ENCODE measurements around the gene SIM2. TPM values are rescaled to one million over a fixed set of nuclear protein-coding genes. Genes with fewer than 3 reads are reported as not detected.

Gene SIM2
- total and polyA plus RNA-seq, 2 donors (not counting 1 experiment from before 2014, with no cell fraction given) = not detected

- POLR2A ChIA-PET = no interaction called here
- H3K9ac ChIP-seq (ENCODE audit: low read length) = no peak overlapping the region
- CTCF ChIA-PET = no interaction called here
- 15% methylated on average over 13 of the region's 18 CpGs for WGBS (ENCODE audit: insufficient coverage)
- intact Hi-C loops (cut with micrococcal nuclease) = no loop called here
- no peak overlapping the region for H3K4me3 ChIP-seq (ENCODE audit: control extremely low read depth in 1 of 5, extremely low read depth in 1 of 5, insufficient read depth in 1 of 5, low read depth in 2 of 5, low read length in 4 of 5)
- DNase-seq = no peak
- H3K27ac Mint-ChIP-seq = no peak overlapping the region
- H3K36me3 ChIP-seq (replicated peaks in 1 of 2; ENCODE audit: control extremely low read depth in 1 of 2, control insufficient read depth in 1 of 2, extremely low read depth in 1 of 2, insufficient read depth in 2 of 2, low read length in 1 of 2) = no peaks in the 10 kb centered on the region
- H3K9me3 Mint-ChIP-seq (ENCODE audit: insufficient read depth) = no peaks in the 10 kb centered on the region
- H3K27me3 Mint-ChIP-seq = peaks cover 59% of the 10 kb centered on the region
- ATAC-seq (ENCODE audit: low read depth) = no peak
- H3K4me3 Mint-ChIP-seq = no peak overlapping the region
- H3K27me3 ChIP-seq (replicated peaks in 1 of 4; ENCODE audit: control extremely low read depth in 1 of 4, control insufficient read depth in 3 of 4, insufficient read depth in 4 of 4, low read length in 3 of 4) = peaks cover 0 to 71% (median 53%) of the 10 kb centered on the region in 4 experiments
- H3K79me2 ChIP-seq (ENCODE audit: control insufficient read depth, insufficient read depth, low read length) = no peaks in the 10 kb centered on the region
- TF ChIP-seq, protein P1, sequence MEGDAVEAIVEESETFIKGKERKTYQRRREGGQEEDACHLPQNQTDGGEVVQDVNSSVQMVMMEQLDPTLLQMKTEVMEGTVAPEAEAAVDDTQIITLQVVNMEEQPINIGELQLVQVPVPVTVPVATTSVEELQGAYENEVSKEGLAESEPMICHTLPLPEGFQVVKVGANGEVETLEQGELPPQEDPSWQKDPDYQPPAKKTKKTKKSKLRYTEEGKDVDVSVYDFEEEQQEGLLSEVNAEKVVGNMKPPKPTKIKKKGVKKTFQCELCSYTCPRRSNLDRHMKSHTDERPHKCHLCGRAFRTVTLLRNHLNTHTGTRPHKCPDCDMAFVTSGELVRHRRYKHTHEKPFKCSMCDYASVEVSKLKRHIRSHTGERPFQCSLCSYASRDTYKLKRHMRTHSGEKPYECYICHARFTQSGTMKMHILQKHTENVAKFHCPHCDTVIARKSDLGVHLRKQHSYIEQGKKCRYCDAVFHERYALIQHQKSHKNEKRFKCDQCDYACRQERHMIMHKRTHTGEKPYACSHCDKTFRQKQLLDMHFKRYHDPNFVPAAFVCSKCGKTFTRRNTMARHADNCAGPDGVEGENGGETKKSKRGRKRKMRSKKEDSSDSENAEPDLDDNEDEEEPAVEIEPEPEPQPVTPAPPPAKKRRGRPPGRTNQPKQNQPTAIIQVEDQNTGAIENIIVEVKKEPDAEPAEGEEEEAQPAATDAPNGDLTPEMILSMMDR (IDR thresholded peaks at IDR 0.05) = no peak
- TF ChIP-seq EZH2 (IDR thresholded peaks at IDR 0.05; ENCODE audit: borderline replicate concordance, insufficient read depth, low read depth, low read length, poor library complexity, severe bottlenecking) = no peak
- peaks cover 0 to 37% (median 0%) of the 10 kb centered on the region in 3 donors for H3K9me3 ChIP-seq (ENCODE audit: control extremely low read depth in 1 of 3, control insufficient read depth in 2 of 3, insufficient read depth in 1 of 3, low read length in 2 of 3)
- H4K20me1 ChIP-seq (ENCODE audit: control insufficient read depth, insufficient read depth, low read length, poor library complexity, severe bottlenecking) = no peaks in the 10 kb centered on the region
- peaks cover 3 to 4% of the 10 kb centered on the region in 2 donors for H3K4me1 ChIP-seq (ENCODE audit: control insufficient read depth in 2 of 2, insufficient read depth in 2 of 2, low read length in 2 of 2)
- no peak overlapping the region for H2AFZ ChIP-seq (ENCODE audit: insufficient read depth, low read depth, low read length, poor library complexity, severe bottlenecking)
- no peak overlapping the region for H3K27ac ChIP-seq (ENCODE audit: low read length in 2 of 2)
- no peak overlapping the region for H3K4me2 ChIP-seq (replicated peaks; ENCODE audit: low read depth, low read length, poor library complexity, severe bottlenecking)
- peaks cover 3% of the 10 kb centered on the region for H3K4me1 Mint-ChIP-seq
Measured at GRCh38 chr21:36691555-36692041, 7.3 kb upstream of the SIM2 start.

DNA sequence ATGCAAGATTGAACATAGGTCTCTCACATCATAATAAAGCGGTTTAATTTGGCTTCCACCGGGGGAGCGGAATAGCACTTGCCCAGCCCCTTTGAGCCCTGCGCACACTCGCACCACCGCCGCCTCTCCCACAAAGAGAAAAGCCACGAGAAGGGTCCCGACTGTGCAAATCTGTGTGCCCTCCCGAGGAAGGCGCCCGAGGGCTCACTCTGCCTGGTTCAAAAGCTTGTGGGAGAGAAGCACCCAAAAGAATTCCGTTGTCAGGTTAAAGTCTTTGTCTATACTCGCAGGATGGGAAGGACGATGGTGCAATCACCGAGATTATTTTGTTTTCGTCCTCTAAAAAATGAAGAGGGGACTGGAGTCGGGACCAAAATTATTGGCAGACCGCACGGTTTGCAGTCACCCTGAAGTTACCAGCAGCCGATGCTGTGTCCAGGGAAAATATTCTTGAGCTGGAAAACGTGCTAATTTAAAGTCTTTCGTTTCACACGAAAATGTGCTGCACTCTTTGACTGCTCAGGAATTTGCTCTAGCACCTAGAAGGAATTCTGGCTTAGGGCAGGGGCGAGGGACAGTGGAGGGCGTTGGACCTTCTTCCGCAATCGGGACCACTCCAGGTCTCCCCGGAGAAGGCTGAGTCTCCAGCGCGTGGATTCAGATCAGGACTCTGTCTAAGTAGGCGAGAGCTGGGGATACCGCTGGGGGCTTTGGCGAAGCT, 6.6 kb upstream of the SIM2 start:
- H3K9ac ChIP-seq (ENCODE audit: low read length) = no peak overlapping the region
- no peaks in the 10 kb centered on the region for H3K36me3 ChIP-seq (replicated peaks in 1 of 2; ENCODE audit: control extremely low read depth in 1 of 2, control insufficient read depth in 1 of 2, extremely low read depth in 1 of 2, insufficient read depth in 2 of 2, low read length in 1 of 2)
- no peak overlapping the region for H3K4me3 ChIP-seq (ENCODE audit: control extremely low read depth in 1 of 5, extremely low read depth in 1 of 5, insufficient read depth in 1 of 5, low read depth in 2 of 5, low read length in 4 of 5)
- Mint-ChIP-seq H3K4me1 (peaks cover 3% of the 10 kb centered on the region), H3K27ac (no peak overlapping the region), H3K27me3 (peaks cover 60% of the 10 kb centered on the region), H3K9me3 (ENCODE audit: insufficient read depth) (no peaks in the 10 kb centered on the region), H3K4me3 (no peak overlapping the region)
- H2AFZ ChIP-seq (ENCODE audit: insufficient read depth, low read depth, low read length, poor library complexity, severe bottlenecking) = no peak overlapping the region
- no peaks in the 10 kb centered on the region for H4K20me1 ChIP-seq (ENCODE audit: control insufficient read depth, insufficient read depth, low read length, poor library complexity, severe bottlenecking)
- peaks cover 0 to 77% (median 59%) of the 10 kb centered on the region in 4 experiments for H3K27me3 ChIP-seq (replicated peaks in 1 of 4; ENCODE audit: control extremely low read depth in 1 of 4, control insufficient read depth in 3 of 4, insufficient read depth in 4 of 4, low read length in 3 of 4)
- 17% methylated on average over 28 of the region's 34 CpGs for WGBS (ENCODE audit: insufficient coverage)
- no peak for TF ChIP-seq EZH2 (IDR thresholded peaks at IDR 0.05; ENCODE audit: borderline replicate concordance, insufficient read depth, low read depth, low read length, poor library complexity, severe bottlenecking)
- TF ChIP-seq, protein P1 (IDR thresholded peaks at IDR 0.05) = no peak
- no peak for DNase-seq
- ChIA-PET POLR2A (no interaction called here), CTCF (no interaction called here)
- H3K4me1 ChIP-seq (ENCODE audit: control insufficient read depth in 2 of 2, insufficient read depth in 2 of 2, low read length in 2 of 2) = peaks cover 3 to 4% of the 10 kb centered on the region in 2 donors
- no peak overlapping the region for H3K4me2 ChIP-seq (replicated peaks; ENCODE audit: low read depth, low read length, poor library complexity, severe bottlenecking)
- H3K9me3 ChIP-seq (ENCODE audit: control extremely low read depth in 1 of 3, control insufficient read depth in 2 of 3, insufficient read depth in 1 of 3, low read length in 2 of 3) = peaks cover 0 to 43% (median 0%) of the 10 kb centered on the region in 3 donors
- ATAC-seq (ENCODE audit: low read depth) = no peak
- intact Hi-C loops (cut with micrococcal nuclease) = no loop called here
- no peaks in the 10 kb centered on the region for H3K79me2 ChIP-seq (ENCODE audit: control insufficient read depth, insufficient read depth, low read length)
- H3K27ac ChIP-seq (ENCODE audit: low read length in 2 of 2) = no peak overlapping the region

All from B cell (primary cell).